ENCODE data around the gene INTS11.

INTS11 gene

GRCh38 chr1:1291548-1292441, 32.7 kb downstream of the INTS11 start:
- no peak for TF ChIP-seq TOX (CRISPR knock-in tag; IDR thresholded peaks at IDR 0.05; ENCODE audit: borderline replicate concordance)
- no peak for TF ChIP-seq SNAI2 (CRISPR knock-in tag; IDR thresholded peaks at IDR 0.05)
- TF ChIP-seq ZFP3 (CRISPR knock-in tag; IDR thresholded peaks at IDR 0.05), result no peak
- no peak for TF ChIP-seq CSRNP3 (CRISPR knock-in tag; IDR thresholded peaks at IDR 0.05)
- TF ChIP-seq ZNF8 (CRISPR knock-in tag; IDR thresholded peaks at IDR 0.05), result no peak
- TF ChIP-seq, protein P1, sequence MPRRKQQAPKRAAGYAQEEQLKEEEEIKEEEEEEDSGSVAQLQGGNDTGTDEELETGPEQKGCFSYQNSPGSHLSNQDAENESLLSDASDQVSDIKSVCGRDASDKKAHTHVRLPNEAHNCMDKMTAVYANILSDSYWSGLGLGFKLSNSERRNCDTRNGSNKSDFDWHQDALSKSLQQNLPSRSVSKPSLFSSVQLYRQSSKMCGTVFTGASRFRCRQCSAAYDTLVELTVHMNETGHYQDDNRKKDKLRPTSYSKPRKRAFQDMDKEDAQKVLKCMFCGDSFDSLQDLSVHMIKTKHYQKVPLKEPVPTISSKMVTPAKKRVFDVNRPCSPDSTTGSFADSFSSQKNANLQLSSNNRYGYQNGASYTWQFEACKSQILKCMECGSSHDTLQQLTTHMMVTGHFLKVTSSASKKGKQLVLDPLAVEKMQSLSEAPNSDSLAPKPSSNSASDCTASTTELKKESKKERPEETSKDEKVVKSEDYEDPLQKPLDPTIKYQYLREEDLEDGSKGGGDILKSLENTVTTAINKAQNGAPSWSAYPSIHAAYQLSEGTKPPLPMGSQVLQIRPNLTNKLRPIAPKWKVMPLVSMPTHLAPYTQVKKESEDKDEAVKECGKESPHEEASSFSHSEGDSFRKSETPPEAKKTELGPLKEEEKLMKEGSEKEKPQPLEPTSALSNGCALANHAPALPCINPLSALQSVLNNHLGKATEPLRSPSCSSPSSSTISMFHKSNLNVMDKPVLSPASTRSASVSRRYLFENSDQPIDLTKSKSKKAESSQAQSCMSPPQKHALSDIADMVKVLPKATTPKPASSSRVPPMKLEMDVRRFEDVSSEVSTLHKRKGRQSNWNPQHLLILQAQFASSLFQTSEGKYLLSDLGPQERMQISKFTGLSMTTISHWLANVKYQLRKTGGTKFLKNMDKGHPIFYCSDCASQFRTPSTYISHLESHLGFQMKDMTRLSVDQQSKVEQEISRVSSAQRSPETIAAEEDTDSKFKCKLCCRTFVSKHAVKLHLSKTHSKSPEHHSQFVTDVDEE (CRISPR knock-in tag; IDR thresholded peaks at IDR 0.05), result no peak
- no peak for TF ChIP-seq ZNF565 (CRISPR knock-in tag; conservative IDR thresholded peaks at IDR 0.05; ENCODE audit: low read depth)
- TF ChIP-seq PPARA (CRISPR knock-in tag; IDR thresholded peaks at IDR 0.05; ENCODE audit: borderline replicate concordance), result no peak
- TF ChIP-seq BACH2 (CRISPR knock-in tag; IDR thresholded peaks at IDR 0.05; ENCODE audit: borderline replicate concordance), result no peak
- TF ChIP-seq ARNTL (CRISPR knock-in tag; IDR thresholded peaks at IDR 0.05; ENCODE audit: borderline replicate concordance, low read depth), result no peak
- TF ChIP-seq ZC3H10 (CRISPR knock-in tag; IDR thresholded peaks at IDR 0.05), result no peak
- TF ChIP-seq GLIS3 (CRISPR knock-in tag; IDR thresholded peaks at IDR 0.05), result no peak
- no peak for TF ChIP-seq PATZ1 (CRISPR knock-in tag; IDR thresholded peaks at IDR 0.05; ENCODE audit: borderline replicate concordance)
- peak; percentile 87 for ATAC-seq

DNA sequence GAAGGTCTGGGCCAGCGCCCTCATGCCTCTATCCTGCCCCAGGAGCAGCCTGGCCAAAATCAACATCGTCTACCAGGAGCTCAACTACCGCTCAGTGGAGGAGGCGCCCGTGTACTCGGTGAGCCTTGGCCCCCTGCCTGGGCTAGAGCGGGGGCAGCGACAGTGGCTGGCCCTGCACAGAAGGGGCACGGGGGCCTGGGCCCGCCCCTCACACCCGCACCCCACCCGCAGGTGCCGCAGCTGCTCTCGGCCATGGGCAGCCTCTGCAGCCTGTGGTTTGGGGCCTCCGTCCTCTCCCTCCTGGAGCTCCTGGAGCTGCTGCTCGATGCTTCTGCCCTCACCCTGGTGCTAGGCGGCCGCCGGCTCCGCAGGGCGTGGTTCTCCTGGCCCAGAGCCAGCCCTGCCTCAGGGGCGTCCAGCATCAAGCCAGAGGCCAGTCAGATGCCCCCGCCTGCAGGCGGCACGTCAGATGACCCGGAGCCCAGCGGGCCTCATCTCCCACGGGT, 33.4 kb downstream of the INTS11 start:
- TF ChIP-seq ZFP3 (CRISPR knock-in tag; IDR thresholded peaks at IDR 0.05) (no peak), RARB (CRISPR knock-in tag; IDR thresholded peaks at IDR 0.05) (no peak), PATZ1 (CRISPR knock-in tag; IDR thresholded peaks at IDR 0.05; ENCODE audit: borderline replicate concordance) (no peak), ISL1 (CRISPR knock-in tag; IDR thresholded peaks at IDR 0.05) (no peak), SNAI2 (CRISPR knock-in tag; IDR thresholded peaks at IDR 0.05) (no peak), CSRNP3 (CRISPR knock-in tag; IDR thresholded peaks at IDR 0.05) (no peak), ZC3H10 (CRISPR knock-in tag; IDR thresholded peaks at IDR 0.05) (no peak), ZNF565 (CRISPR knock-in tag; conservative IDR thresholded peaks at IDR 0.05; ENCODE audit: low read depth) (no peak), ESRRG (CRISPR knock-in tag; IDR thresholded peaks at IDR 0.05) (no peak), ARNTL (CRISPR knock-in tag; IDR thresholded peaks at IDR 0.05; ENCODE audit: borderline replicate concordance, low read depth) (no peak), ZNF8 (CRISPR knock-in tag; IDR thresholded peaks at IDR 0.05) (no peak)
- TF ChIP-seq, protein P2, sequence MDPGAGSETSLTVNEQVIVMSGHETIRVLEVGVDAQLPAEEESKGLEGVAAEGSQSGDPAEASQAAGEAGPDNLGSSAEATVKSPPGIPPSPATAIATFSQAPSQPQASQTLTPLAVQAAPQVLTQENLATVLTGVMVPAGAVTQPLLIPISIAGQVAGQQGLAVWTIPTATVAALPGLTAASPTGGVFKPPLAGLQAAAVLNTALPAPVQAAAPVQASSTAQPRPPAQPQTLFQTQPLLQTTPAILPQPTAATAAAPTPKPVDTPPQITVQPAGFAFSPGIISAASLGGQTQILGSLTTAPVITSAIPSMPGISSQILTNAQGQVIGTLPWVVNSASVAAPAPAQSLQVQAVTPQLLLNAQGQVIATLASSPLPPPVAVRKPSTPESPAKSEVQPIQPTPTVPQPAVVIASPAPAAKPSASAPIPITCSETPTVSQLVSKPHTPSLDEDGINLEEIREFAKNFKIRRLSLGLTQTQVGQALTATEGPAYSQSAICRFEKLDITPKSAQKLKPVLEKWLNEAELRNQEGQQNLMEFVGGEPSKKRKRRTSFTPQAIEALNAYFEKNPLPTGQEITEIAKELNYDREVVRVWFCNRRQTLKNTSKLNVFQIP (CRISPR knock-in tag; IDR thresholded peaks at IDR 0.05; ENCODE audit: borderline replicate concordance, low read depth), result no peak
- peak; percentile 21 for ATAC-seq
